Activated CD8-positive, alpha-beta memory T cell treated with anti-CD3 and anti-CD28 coated beads, Interleukin-2, amount 10 ng/mL, durations not matched to agents 7 days and 5 days (primary cell): ENCODE results near the gene CMIP. TPM values are rescaled to one million over a fixed set of nuclear protein-coding genes. Genes with fewer than 3 reads are reported as not detected.
A peak's percentile ranks its signal among the peaks of the same experiment; 100 is the strongest.

ENCODE experiments used
- ATAC-seq: fragments of 150-1000 bp; cut with Tn5 transposase; one replicate; pipeline ENCODE4 v1.10.0; 2021; ENCODE audit warnings: moderate library complexity
- CTCF ChIA-PET: fragments of 350-600 bp; sonication (Branson Sonifier 250); formaldehyde crosslinking; loops from one replicate; lab custom pipeline; 2021; ENCODE audit warnings: antibody characterized with exemption; lab: Charles Lee
- DNase-seq: peaks from one replicate; pipeline ENCODE4 v3.0.0-alpha.2; 2020
- H3K27ac Mint-ChIP-seq: one replicate; pipeline ENCODE4 v1.8.0; 2021; ENCODE audit warnings: mild to moderate bottlenecking, mixed read lengths
- H3K27me3 Mint-ChIP-seq: one replicate; pipeline ENCODE4 v1.8.0; 2021; ENCODE audit warnings: mixed read lengths
- H3K36me3 Mint-ChIP-seq: one replicate; pipeline ENCODE4 v1.8.0; 2021; ENCODE audit warnings: mild to moderate bottlenecking, mixed read lengths
- H3K4me1 Mint-ChIP-seq: one replicate; pipeline ENCODE4 v1.8.0; 2021; ENCODE audit warnings: mixed read lengths
- H3K4me3 Mint-ChIP-seq: one replicate; pipeline ENCODE4 v1.8.0; 2021; ENCODE audit warnings: mild to moderate bottlenecking, moderate library complexity, mixed read lengths
- H3K9me3 Mint-ChIP-seq: one replicate; pipeline ENCODE4 v1.8.0; 2022; ENCODE audit warnings: low read depth, mixed read lengths
- total RNA-seq, 2 experiments: library from RNA; stranded (reverse); gene quantifications; one replicate each; pipeline ENCODE4 v1.2.3, GENCODE V29; 2021

CMIP gene
- total RNA-seq, 2 experiments from 2014 or later, result 77.4 to 98.8 TPM

GRCh38 chr16:81632392-81633146, 188.0 kb downstream of the CMIP start:
- Mint-ChIP-seq H3K27me3 (no peaks in the 10 kb centered on the region), H3K27ac (peak overlapping the region; percentile 92), H3K4me3 (peak overlapping the region; percentile 4), H3K36me3 (no peaks in the 10 kb centered on the region), H3K4me1 (peaks cover 44% of the 10 kb centered on the region), H3K9me3 (no peaks in the 10 kb centered on the region)
- ATAC-seq (peak; percentile 90), DNase-seq (peak; percentile 85)
- CTCF ChIA-PET, result interaction anchor here (0.9 to 1.4 kb wide), 4 partner anchors 10 to 87 kb away, joined by 3 to 5 read pairs (median 4); no protein-coding TSS in a partner anchor

- H3K4me1 Mint-ChIP-seq, result peaks cover 45% of the 10 kb centered on the region
- no peaks in the 10 kb centered on the region for H3K27me3 Mint-ChIP-seq
- CTCF ChIA-PET, result interaction anchor here (1.1 to 1.5 kb wide), 3 partner anchors 9 to 233 kb away, joined by 3 to 7 read pairs (median 4); no protein-coding TSS in a partner anchor
- H3K27ac Mint-ChIP-seq, result peak overlapping the region; percentile 92
- no peaks in the 10 kb centered on the region for H3K36me3 Mint-ChIP-seq
- peak; percentile 56 for DNase-seq
- no peaks in the 10 kb centered on the region for H3K9me3 Mint-ChIP-seq
- H3K4me3 Mint-ChIP-seq, result peak overlapping the region; percentile 4
- ATAC-seq, result peak; percentile 62
Observed at GRCh38 chr16:81633147-81633619, 188.6 kb downstream of the CMIP start.

GRCh38 chr16:81633680-81634379, 189.2 kb downstream of the CMIP start:
- no peak overlapping the region for H3K4me3 Mint-ChIP-seq
- no peaks in the 10 kb centered on the region for H3K36me3 Mint-ChIP-seq
- peak overlapping the region; percentile 92 for H3K27ac Mint-ChIP-seq
- no peaks in the 10 kb centered on the region for H3K27me3 Mint-ChIP-seq
- CTCF ChIA-PET, result interaction anchor here (1.1 to 1.5 kb wide), 3 partner anchors 10 to 234 kb away, joined by 3 to 7 read pairs (median 4); no protein-coding TSS in a partner anchor
- H3K9me3 Mint-ChIP-seq, result no peaks in the 10 kb centered on the region
- H3K4me1 Mint-ChIP-seq, result peaks cover 45% of the 10 kb centered on the region
- ATAC-seq, result no peak
- DNase-seq, result no peak

GRCh38 chr16:81634380-81635062, 189.9 kb downstream of the CMIP start:
- no peaks in the 10 kb centered on the region for H3K9me3 Mint-ChIP-seq
- ATAC-seq, result no peak
- H3K27ac Mint-ChIP-seq, result peak overlapping the region; percentile 92
- CTCF ChIA-PET, result interaction anchor here (1.1 to 1.5 kb wide), 3 partner anchors 11 to 234 kb away, joined by 3 to 7 read pairs (median 4); no protein-coding TSS in a partner anchor
- H3K27me3 Mint-ChIP-seq, result no peaks in the 10 kb centered on the region
- H3K36me3 Mint-ChIP-seq, result no peaks in the 10 kb centered on the region
- H3K4me1 Mint-ChIP-seq, result peaks cover 43% of the 10 kb centered on the region
- no peak for DNase-seq
- H3K4me3 Mint-ChIP-seq, result no peak overlapping the region

- Mint-ChIP-seq H3K27me3 (no peaks in the 10 kb centered on the region), H3K4me3 (no peak overlapping the region), H3K27ac (peak overlapping the region; percentile 49), H3K9me3 (no peaks in the 10 kb centered on the region), H3K36me3 (no peaks in the 10 kb centered on the region), H3K4me1 (peaks cover 41% of the 10 kb centered on the region)
- CTCF ChIA-PET, result no interaction called here
- ATAC-seq, result no peak
- no peak for DNase-seq
Observed at GRCh38 chr16:81635063-81635937, 190.7 kb downstream of the CMIP start.

GRCh38 chr16:81636298-81636993, 191.8 kb downstream of the CMIP start:
- Mint-ChIP-seq H3K4me1 (peaks cover 34% of the 10 kb centered on the region), H3K36me3 (no peaks in the 10 kb centered on the region), H3K27ac (no peak overlapping the region), H3K4me3 (no peak overlapping the region), H3K9me3 (no peaks in the 10 kb centered on the region), H3K27me3 (no peaks in the 10 kb centered on the region)
- no peak for DNase-seq
- CTCF ChIA-PET, result interaction anchor here (0.7 to 1.2 kb wide), 2 partner anchors 14 to 111 kb away, joined by 3 to 6 read pairs; no protein-coding TSS in a partner anchor
- no peak for ATAC-seq

- CTCF ChIA-PET, result interaction anchor here (1.2 kb wide), 1 partner anchor 15 kb away, joined by 6 read pairs; no protein-coding TSS in a partner anchor
- ATAC-seq (no peak), DNase-seq (no peak)
- H3K36me3 Mint-ChIP-seq, result no peaks in the 10 kb centered on the region
- H3K9me3 Mint-ChIP-seq, result no peaks in the 10 kb centered on the region
- H3K27me3 Mint-ChIP-seq, result no peaks in the 10 kb centered on the region
- H3K4me1 Mint-ChIP-seq, result peaks cover 25% of the 10 kb centered on the region
- no peak overlapping the region for H3K4me3 Mint-ChIP-seq
- no peak overlapping the region for H3K27ac Mint-ChIP-seq
Observed at GRCh38 chr16:81637336-81638235, 193.0 kb downstream of the CMIP start.

- Mint-ChIP-seq H3K9me3 (no peaks in the 10 kb centered on the region), H3K4me3 (no peak overlapping the region), H3K27me3 (no peaks in the 10 kb centered on the region), H3K27ac (no peak overlapping the region), H3K4me1 (peaks cover 19% of the 10 kb centered on the region), H3K36me3 (no peaks in the 10 kb centered on the region)
- ATAC-seq (no peak), DNase-seq (no peak)
- CTCF ChIA-PET, result no interaction called here
Observed at GRCh38 chr16:81638286-81638945, 193.8 kb downstream of the CMIP start.

GRCh38 chr16:81639348-81639747, 194.7 kb downstream of the CMIP start:
- CTCF ChIA-PET, result no interaction called here
- no peak overlapping the region for H3K27ac Mint-ChIP-seq
- H3K4me3 Mint-ChIP-seq, result no peak overlapping the region
- DNase-seq, result no peak
- peaks cover 10% of the 10 kb centered on the region for H3K4me1 Mint-ChIP-seq
- no peaks in the 10 kb centered on the region for H3K36me3 Mint-ChIP-seq
- H3K9me3 Mint-ChIP-seq, result no peaks in the 10 kb centered on the region
- ATAC-seq, result no peak
- H3K27me3 Mint-ChIP-seq, result no peaks in the 10 kb centered on the region

GRCh38 chr16:81639931-81640680, 195.5 kb downstream of the CMIP start:
- Mint-ChIP-seq H3K27me3 (no peaks in the 10 kb centered on the region), H3K36me3 (no peaks in the 10 kb centered on the region), H3K4me3 (no peak overlapping the region), H3K4me1 (peaks cover 5% of the 10 kb centered on the region), H3K27ac (no peak overlapping the region), H3K9me3 (no peaks in the 10 kb centered on the region)
- ATAC-seq (no peak), DNase-seq (no peak)
- CTCF ChIA-PET, result no interaction called here
